ENCODE results near the gene TMEM181.
"Not testable (repeated sequence)": the region's sequence is repeated elsewhere in the genome, so short reads cannot be mapped to it uniquely, and the experiment has no call there.

The TMEM181 gene

GRCh38 chr6:158631678-158632537 is 72.0 kb downstream of the TMEM181 start:
- TF ChIP-seq CTCF (IDR thresholded peaks at IDR 0.05; ENCODE audit: low read depth, low read length), result no peak
- no peak for TF ChIP-seq EZH2phosphoT487 (IDR thresholded peaks at IDR 0.05; ENCODE audit: low read depth)
- Histone ChIP-seq H2AFZ (ENCODE audit: low read depth, low read length) (no peak overlapping the region), H3K36me3 (replicated peaks; ENCODE audit: low read depth, low read length) (peaks cover 17% of the 10 kb centered on the region), H3K4me2 (ENCODE audit: low read length) (no peak overlapping the region), H3K27ac (ENCODE audit: low read length) (no peak overlapping the region), H3K4me1 (ENCODE audit: low read length) (no peaks in the 10 kb centered on the region), H3K4me3 (ENCODE audit: low read length) (no peak overlapping the region), H3K9me3 (ENCODE audit: insufficient read depth, low read length) (no peaks in the 10 kb centered on the region), H3K9ac (ENCODE audit: low read length) (no peak overlapping the region), H3K79me2 (ENCODE audit: low read length) (no peaks in the 10 kb centered on the region), H4K20me1 (ENCODE audit: insufficient read depth, low read length) (no peaks in the 10 kb centered on the region), H3K27me3 (ENCODE audit: low read depth, low read length) (no peaks in the 10 kb centered on the region)

GRCh38 chr6:158632538-158633119 is 72.7 kb downstream of the TMEM181 start:
- not testable (repeated sequence) for H3K27ac ChIP-seq (ENCODE audit: low read length); H4K20me1 ChIP-seq (ENCODE audit: insufficient read depth, low read length); H2AFZ ChIP-seq (ENCODE audit: low read depth, low read length); H3K4me1 ChIP-seq (ENCODE audit: low read length); H3K9ac ChIP-seq (ENCODE audit: low read length); H3K4me3 ChIP-seq (ENCODE audit: low read length); H3K4me2 ChIP-seq (ENCODE audit: low read length); H3K27me3 ChIP-seq (ENCODE audit: low read depth, low read length); H3K9me3 ChIP-seq (ENCODE audit: insufficient read depth, low read length); H3K79me2 ChIP-seq (ENCODE audit: low read length)
- peaks cover 17% of the 10 kb centered on the region for H3K36me3 ChIP-seq (replicated peaks; ENCODE audit: low read depth, low read length)

DNA sequence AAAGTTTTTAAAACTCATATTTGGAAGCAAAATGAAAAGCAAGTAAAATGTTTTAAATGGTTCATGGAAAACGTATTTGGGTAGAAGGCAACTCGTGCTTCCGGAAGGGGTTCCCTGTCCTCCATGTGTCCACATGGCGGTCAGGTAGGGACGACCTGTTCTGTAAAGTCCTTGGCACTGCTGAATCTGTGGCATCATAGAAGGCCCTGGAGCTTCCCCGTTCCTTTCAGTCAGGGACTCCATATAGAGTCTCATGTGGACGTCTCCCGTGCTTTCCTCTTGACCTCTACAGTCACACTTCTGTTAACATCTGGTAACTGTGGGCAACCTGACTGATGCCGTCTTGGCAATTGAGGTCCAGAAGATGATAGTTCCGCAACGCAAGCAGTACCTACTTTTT is 73.2 kb downstream of the TMEM181 start:
- Histone ChIP-seq H3K4me3 (ENCODE audit: low read length) (no peak overlapping the region), H3K4me1 (ENCODE audit: low read length) (no peaks in the 10 kb centered on the region), H3K9ac (ENCODE audit: low read length) (no peak overlapping the region), H4K20me1 (ENCODE audit: insufficient read depth, low read length) (no peaks in the 10 kb centered on the region), H3K27ac (ENCODE audit: low read length) (no peak overlapping the region), H3K27me3 (ENCODE audit: low read depth, low read length) (no peaks in the 10 kb centered on the region), H3K79me2 (ENCODE audit: low read length) (no peaks in the 10 kb centered on the region), H3K9me3 (ENCODE audit: insufficient read depth, low read length) (no peaks in the 10 kb centered on the region), H3K36me3 (replicated peaks; ENCODE audit: low read depth, low read length) (peaks cover 17% of the 10 kb centered on the region), H3K4me2 (ENCODE audit: low read length) (no peak overlapping the region), H2AFZ (ENCODE audit: low read depth, low read length) (no peak overlapping the region)
- TF ChIP-seq CTCF (IDR thresholded peaks at IDR 0.05; ENCODE audit: low read depth, low read length) (no peak), EZH2phosphoT487 (IDR thresholded peaks at IDR 0.05; ENCODE audit: low read depth) (no peak)

- Histone ChIP-seq H3K4me1 (ENCODE audit: low read length) (no peaks in the 10 kb centered on the region), H3K79me2 (ENCODE audit: low read length) (0 out of 2 replicates have a peak, but pooled peaks cover under 1% of the 10 kb centered on the region), H2AFZ (ENCODE audit: low read depth, low read length) (no peak overlapping the region), H3K27me3 (ENCODE audit: low read depth, low read length) (no peaks in the 10 kb centered on the region), H3K36me3 (replicated peaks; ENCODE audit: low read depth, low read length) (peaks cover 17% of the 10 kb centered on the region), H3K4me3 (ENCODE audit: low read length) (no peak overlapping the region), H3K4me2 (ENCODE audit: low read length) (no peak overlapping the region), H3K27ac (ENCODE audit: low read length) (no peak overlapping the region), H3K9me3 (ENCODE audit: insufficient read depth, low read length) (no peaks in the 10 kb centered on the region), H4K20me1 (ENCODE audit: insufficient read depth, low read length) (no peaks in the 10 kb centered on the region), H3K9ac (ENCODE audit: low read length) (no peak overlapping the region)
- no peak for TF ChIP-seq CTCF (IDR thresholded peaks at IDR 0.05; ENCODE audit: low read depth, low read length)
- TF ChIP-seq EZH2phosphoT487 (IDR thresholded peaks at IDR 0.05; ENCODE audit: low read depth), result no peak
These were observed 75.0 kb downstream of the TMEM181 start for GRCh38 chr6:158634695-158635426.

All from OCI-LY3 (cell line).